Stimulated activated naive B cell treated with anti-CD40 and anti-IgM and Interleukin-4, amounts not matched to agents 10 μg/mL and 1 μg/mL and 100 μg/mL, for 72 hours (primary cell): ENCODE results near the gene PKM.

Source experiments
- ATAC-seq, 2 donors: fragments of 150-1000 bp; cut with Tn5 transposase; replicated peaks; 2 replicates each; pipeline ENCODE4 v1.10.0; 2021; ENCODE audit warnings: moderate library complexity in 1 of 2
- DNase-seq: peaks from one replicate; pipeline ENCODE4 v3.0.0; 2021
- H3K27ac Mint-ChIP-seq: one replicate; pipeline ENCODE4 v1.8.0; 2022; ENCODE audit warnings: mild to moderate bottlenecking, mixed read lengths
- H3K27me3 Mint-ChIP-seq, 2 donors: one replicate each; pipeline ENCODE4 v1.8.0; 2022; ENCODE audit warnings: mixed read lengths in 2 of 2
- H3K36me3 Mint-ChIP-seq, 2 donors: one replicate each; pipeline ENCODE4 v1.8.0; 2022; ENCODE audit warnings: mixed read lengths in 2 of 2, mild to moderate bottlenecking in 1 of 2
- H3K4me1 Mint-ChIP-seq, 2 donors: one replicate each; pipeline ENCODE4 v1.8.0; 2022; ENCODE audit warnings: mixed read lengths in 2 of 2, mild to moderate bottlenecking in 1 of 2
- H3K4me3 Mint-ChIP-seq, 2 donors: one replicate each; pipeline ENCODE4 v1.8.0; 2022; ENCODE audit warnings: mild to moderate bottlenecking in 2 of 2, mixed read lengths in 2 of 2, moderate library complexity in 1 of 2
- H3K9me3 Mint-ChIP-seq, 2 donors: one replicate each; pipeline ENCODE4 v1.8.0; 2022; ENCODE audit warnings: mixed read lengths in 2 of 2, mild to moderate bottlenecking in 1 of 2

PKM gene

DNA sequence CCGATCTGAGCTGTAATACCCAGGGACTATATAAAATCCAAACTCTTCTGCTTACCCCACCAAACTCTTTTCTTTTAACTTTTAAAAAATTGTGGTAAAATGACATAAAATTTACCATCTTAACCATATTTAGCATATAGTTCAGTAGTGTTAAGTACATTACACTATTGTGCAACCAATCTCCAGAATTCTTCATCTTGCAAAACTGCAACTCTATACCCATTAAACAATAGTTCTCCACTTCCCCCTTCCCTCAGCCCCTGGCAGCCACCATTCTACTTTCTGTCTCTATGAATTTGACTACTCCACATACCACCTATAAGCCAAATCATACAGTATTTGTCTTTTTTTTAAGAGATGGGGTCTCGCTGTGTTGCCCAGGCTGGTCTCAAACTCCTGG lies 74.1 kb downstream of the PKM start:
- peaks cover 5 to 9% of the 10 kb centered on the region in 2 donors for H3K27me3 Mint-ChIP-seq
- no peaks in the 10 kb centered on the region for H3K36me3 Mint-ChIP-seq
- no peaks in the 10 kb centered on the region for H3K9me3 Mint-ChIP-seq
- H3K27ac Mint-ChIP-seq: no peak overlapping the region
- peaks cover 3 to 11% of the 10 kb centered on the region in 2 donors for H3K4me1 Mint-ChIP-seq
- DNase-seq: no peak
- no peak for ATAC-seq
- no peak overlapping the region for H3K4me3 Mint-ChIP-seq

- Mint-ChIP-seq H3K4me1 (peaks cover 3 to 11% of the 10 kb centered on the region in 2 donors), H3K27ac (peak overlapping the region; percentile 56), H3K4me3 (peak overlapping the region; percentile 87 to 92), H3K27me3 (peaks cover 7 to 14% of the 10 kb centered on the region in 2 donors), H3K36me3 (no peaks in the 10 kb centered on the region), H3K9me3 (no peaks in the 10 kb centered on the region)
- ATAC-seq: peak; percentile 98
- DNase-seq: peak; percentile 64
Measured at GRCh38 chr15:72155635-72156616, 75.1 kb downstream of the PKM start.

GRCh38 chr15:72155003-72155621 lies 75.9 kb downstream of the PKM start:
- ATAC-seq (no peak), DNase-seq (no peak)
- Mint-ChIP-seq H3K9me3 (no peaks in the 10 kb centered on the region), H3K4me3 (peak overlapping the region; percentile 87 to 92), H3K27me3 (peaks cover 11 to 18% of the 10 kb centered on the region in 2 donors), H3K36me3 (no peaks in the 10 kb centered on the region), H3K4me1 (peaks cover 3 to 11% of the 10 kb centered on the region in 2 donors), H3K27ac (no peak overlapping the region)

DNA sequence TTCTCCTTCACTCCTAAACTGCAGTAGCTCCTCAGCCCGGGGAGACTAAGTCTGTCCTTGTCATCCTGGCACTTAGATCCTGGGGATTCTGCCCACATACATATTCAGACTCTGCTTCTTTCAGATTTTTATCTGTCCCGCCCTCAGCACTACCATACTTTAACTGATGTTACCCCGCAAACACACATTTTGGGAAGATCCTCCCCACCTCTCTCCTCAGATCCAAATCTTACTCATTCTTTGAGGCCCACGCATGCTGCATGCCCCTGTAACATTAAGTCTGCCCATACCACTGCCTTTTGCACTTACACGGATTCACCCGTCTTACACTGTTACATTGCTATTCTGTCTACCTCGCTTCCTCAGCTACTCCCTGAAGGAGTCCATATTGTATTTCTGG lies 76.7 kb downstream of the PKM start:
- Mint-ChIP-seq H3K36me3 (no peaks in the 10 kb centered on the region), H3K4me1 (peaks cover 3 to 11% of the 10 kb centered on the region in 2 donors), H3K27ac (no peak overlapping the region)

DNA sequence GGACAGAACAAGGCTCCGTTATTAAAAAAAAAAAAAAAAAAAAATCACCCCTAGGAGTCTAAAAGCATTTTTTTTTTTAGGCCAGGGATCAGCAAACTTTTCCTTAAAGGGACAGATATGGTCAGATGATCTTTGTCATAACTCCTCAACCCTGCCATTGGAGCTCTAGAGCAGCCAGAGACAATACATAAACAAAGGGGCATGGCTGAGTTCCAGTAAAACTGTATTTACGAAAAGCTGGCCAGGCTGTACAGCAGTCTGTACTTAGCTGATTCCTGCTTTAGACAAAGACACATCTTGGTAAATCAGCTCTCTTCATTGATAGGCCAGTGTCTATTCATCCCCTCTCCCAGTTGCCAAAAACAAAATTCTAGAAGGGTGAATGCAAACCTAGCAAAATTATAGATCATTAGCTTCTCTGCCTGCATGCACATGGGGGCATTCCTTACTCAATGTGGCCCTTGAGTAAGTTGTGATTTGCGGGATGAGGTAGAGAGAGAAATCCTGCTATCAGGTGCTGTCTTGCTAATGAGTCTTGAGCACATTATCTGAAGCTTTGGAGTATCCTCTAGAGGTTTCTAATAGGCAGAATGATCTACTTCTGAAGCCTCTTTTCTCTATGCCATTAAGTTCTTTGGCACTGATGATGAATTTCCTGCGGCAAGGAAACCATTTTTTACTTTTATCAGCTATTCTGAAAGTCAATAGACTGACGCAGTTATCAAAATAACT lies 77.6 kb downstream of the PKM start:
- Mint-ChIP-seq H3K9me3 (no peaks in the 10 kb centered on the region), H3K4me3 (no peak overlapping the region), H3K27ac (no peak overlapping the region), H3K27me3 (peaks cover 11 to 12% of the 10 kb centered on the region in 2 donors), H3K36me3 (no peaks in the 10 kb centered on the region), H3K4me1 (peaks cover 3 to 11% of the 10 kb centered on the region in 2 donors)
- ATAC-seq (no peak), DNase-seq (no peak)

More for the DNA sequence above, 76.7 kb downstream of the PKM start:
- Mint-ChIP-seq H3K9me3 (no peaks in the 10 kb centered on the region), H3K27me3 (peaks cover 11 to 18% of the 10 kb centered on the region in 2 donors), H3K4me3 (no peak overlapping the region)
- no peak for DNase-seq
- no peak for ATAC-seq
